Stimulated activated CD8-positive, alpha-beta memory T cell treated with anti-CD3 and anti-CD28 coated beads, Interleukin-2, amount 100 ng/mL, for 1 hour (primary cell): ENCODE data around the gene SDHC.

Source experiments
- DNase-seq, 2 donors: peaks; one replicate each; pipeline ENCODE4 v3.0.0-alpha.2; 2020; ENCODE audit warnings: low read depth in 2 of 2

The SDHC gene

GRCh38 chr1:161314201-161314981, at the start of gene SDHC:
Gene SDHC, plus strand, starts transcription at chr1:161314381. Its CDS starts 25 bp downstream, at chr1:161314406.
- DNase-seq = peak; percentile 82 to 84

GRCh38 chr1:161265305-161265704, 48.9 kb upstream of the SDHC start:
- DNase-seq = no peak

- DNase-seq = no peak
Measured at GRCh38 chr1:161266202-161266601, 48.0 kb upstream of the SDHC start.

GRCh38 chr1:161266836-161267235, 47.3 kb upstream of the SDHC start:
- no peak for DNase-seq

- no peak for DNase-seq
Measured at GRCh38 chr1:161267321-161267720, 46.9 kb upstream of the SDHC start.

GRCh38 chr1:161273402-161273801, 40.8 kb upstream of the SDHC start:
- DNase-seq = no peak

GRCh38 chr1:161274874-161275273, 39.3 kb upstream of the SDHC start:
- DNase-seq = no peak

GRCh38 chr1:161282991-161283390, 31.2 kb upstream of the SDHC start:
- DNase-seq = no peak

- no peak for DNase-seq
Measured at GRCh38 chr1:161285113-161285512, 29.1 kb upstream of the SDHC start.

GRCh38 chr1:161285521-161285920, 28.7 kb upstream of the SDHC start:
- DNase-seq = no peak

- DNase-seq = no peak
Measured at GRCh38 chr1:161287482-161288054, 26.6 kb upstream of the SDHC start.

GRCh38 chr1:161290779-161291178, 23.4 kb upstream of the SDHC start:
- no peak for DNase-seq

- no peak for DNase-seq
Measured at GRCh38 chr1:161297415-161297814, 16.8 kb upstream of the SDHC start.

GRCh38 chr1:161298116-161298515, 16.1 kb upstream of the SDHC start:
- no peak for DNase-seq

GRCh38 chr1:161299347-161299746, 14.8 kb upstream of the SDHC start:
- no peak for DNase-seq

GRCh38 chr1:161300478-161300877, 13.7 kb upstream of the SDHC start:
- DNase-seq = no peak

- DNase-seq = no peak
Measured at GRCh38 chr1:161304927-161305866, 9.0 kb upstream of the SDHC start.

- DNase-seq = peak; percentile 64 to 76
Measured at GRCh38 chr1:161305867-161306519, 8.2 kb upstream of the SDHC start.

GRCh38 chr1:161307230-161307768, 6.9 kb upstream of the SDHC start:
- DNase-seq = no peak

GRCh38 chr1:161307892-161308638, 6.1 kb upstream of the SDHC start:
- no peak for DNase-seq

- no peak for DNase-seq
Measured at GRCh38 chr1:161309868-161310267, 4.3 kb upstream of the SDHC start, which contains the start of gene MPZ. Gene MPZ, minus strand, starts transcription at chr1:161309968. Its CDS starts 63 bp downstream, at chr1:161309905.
